Activated B cell treated with CpG ODN at 0.5 μM for 24 hours (primary cell): ENCODE data around the gene SYCP1. TPM values are rescaled to one million over a fixed set of nuclear protein-coding genes. Genes with fewer than 3 reads are reported as not detected.
A peak's percentile ranks its signal among the peaks of the same experiment; 100 is the strongest.
"Not testable (repeated sequence)": the region's sequence is repeated elsewhere in the genome, so short reads cannot be mapped to it uniquely, and the experiment has no call there.

Experiments
- ATAC-seq: fragments of 200-7000 bp; cut with Tn5 transposase; one replicate; pipeline ENCODE4 v1.10.0; 2021; ENCODE audit warnings: low read depth, mild to moderate bottlenecking, moderate library complexity
- CTCF ChIA-PET: fragments of 350-600 bp; sonication (Branson Sonifier 250); formaldehyde crosslinking; loops from one replicate; lab custom pipeline; 2021; ENCODE audit warnings: antibody characterized with exemption; lab: Charles Lee
- POLR2A ChIA-PET: fragments of 350-600 bp; sonication (Branson Sonifier 250); formaldehyde crosslinking; loops from one replicate; lab custom pipeline; 2021; ENCODE audit warnings: antibody characterized with exemption; lab: Charles Lee
- DNase-seq: peaks from one replicate; pipeline ENCODE4 v3.0.0; 2022
- H3K27ac Mint-ChIP-seq: one replicate; pipeline ENCODE4 v1.8.0; 2020; ENCODE audit warnings: mixed read lengths
- H3K27me3 Mint-ChIP-seq: one replicate; pipeline ENCODE4 v1.8.0; 2021; ENCODE audit warnings: mixed read lengths
- H3K36me3 Mint-ChIP-seq: one replicate; pipeline ENCODE4 v1.8.0; 2021; ENCODE audit warnings: low read depth, mixed read lengths
- H3K4me1 Mint-ChIP-seq: one replicate; pipeline ENCODE4 v1.8.0; 2021; ENCODE audit warnings: mixed read lengths
- H3K4me3 Mint-ChIP-seq: one replicate; pipeline ENCODE4 v1.8.0; 2020; ENCODE audit warnings: mild to moderate bottlenecking, mixed read lengths
- H3K9me3 Mint-ChIP-seq: one replicate; pipeline ENCODE4 v1.8.0; 2020; ENCODE audit warnings: mixed read lengths
- CTCF ChIP-seq: fragments of 200-600 bp; IDR thresholded peaks from one replicate; pipeline ENCODE4 v1.8.0; 2022; ENCODE audit warnings: antibody characterized with exemption, mild to moderate bottlenecking
- intact Hi-C: fragments of 100-400 bp; cut with micrococcal nuclease; formaldehyde crosslinking; loops from one replicate; pipeline ENCODE4 v1.15.1; 2024
- total RNA-seq: library from RNA; stranded (reverse); gene quantifications from 2 replicates; pipeline ENCODE4 v1.2.3, GENCODE V29; 2022

The SYCP1 gene
- total RNA-seq = not detected in 2 replicates

- Mint-ChIP-seq H3K27me3 (peaks cover 19% of the 10 kb centered on the region), H3K4me3 (peak within 1 kb of the TSS; percentile 25), H3K27ac (no peak within 1 kb of the TSS), H3K4me1 (peaks cover 6% of the 10 kb centered on the region), H3K36me3 (no peaks in the 10 kb centered on the region), H3K9me3 (no peaks in the 10 kb centered on the region)
- ATAC-seq = no peak
- intact Hi-C loops = no loop called here
- POLR2A ChIA-PET = no interaction called here
- no peak for DNase-seq
- CTCF ChIA-PET = no interaction called here
- no peak for TF ChIP-seq CTCF
Measured at GRCh38 chr1:114854693-114855320, at the start of gene SYCP1. Gene SYCP1, plus strand, starts transcription at chr1:114854863. Its CDS starts 602 bp downstream, at chr1:114855465.

GRCh38 chr1:114819869-114820268, 34.8 kb upstream of the SYCP1 start:
- DNase-seq (no peak), ATAC-seq (no peak)
- Mint-ChIP-seq H3K27me3 (peaks cover 4% of the 10 kb centered on the region), H3K9me3 (peaks cover 24% of the 10 kb centered on the region), H3K36me3 (peaks cover 3% of the 10 kb centered on the region), H3K27ac (no peak overlapping the region), H3K4me1 (no peaks in the 10 kb centered on the region), H3K4me3 (no peak overlapping the region)
- ChIA-PET CTCF (no interaction called here), POLR2A (no interaction called here)
- intact Hi-C loops = no loop called here
- no peak for TF ChIP-seq CTCF

- POLR2A ChIA-PET = no interaction called here
- CTCF ChIA-PET = no interaction called here
- intact Hi-C loops = no loop called here
Measured at GRCh38 chr1:114820392-114820791, 34.3 kb upstream of the SYCP1 start.

GRCh38 chr1:114821978-114822377, 32.7 kb upstream of the SYCP1 start:
- no peak for TF ChIP-seq CTCF
- intact Hi-C loops = no loop called here
- no peak overlapping the region for H3K27ac Mint-ChIP-seq
- peaks cover 3% of the 10 kb centered on the region for H3K36me3 Mint-ChIP-seq
- no peak for ATAC-seq
- DNase-seq = no peak
- POLR2A ChIA-PET = no interaction called here
- H3K9me3 Mint-ChIP-seq = peaks cover 34% of the 10 kb centered on the region
- H3K27me3 Mint-ChIP-seq = peaks cover 4% of the 10 kb centered on the region
- CTCF ChIA-PET = no interaction called here
- no peaks in the 10 kb centered on the region for H3K4me1 Mint-ChIP-seq
- no peak overlapping the region for H3K4me3 Mint-ChIP-seq

More at GRCh38 chr1:114820392-114820791, 34.3 kb upstream of the SYCP1 start:
- DNase-seq = no peak
- Mint-ChIP-seq H3K9me3 (peaks cover 27% of the 10 kb centered on the region), H3K27ac (no peak overlapping the region), H3K4me3 (no peak overlapping the region), H3K4me1 (no peaks in the 10 kb centered on the region), H3K27me3 (peaks cover 4% of the 10 kb centered on the region), H3K36me3 (peaks cover 3% of the 10 kb centered on the region)
- TF ChIP-seq CTCF = no peak
- ATAC-seq = no peak

GRCh38 chr1:114828251-114828650, 26.4 kb upstream of the SYCP1 start:
- intact Hi-C loops = no loop called here
- no peak overlapping the region for H3K27ac Mint-ChIP-seq
- no peak for TF ChIP-seq CTCF
- no peaks in the 10 kb centered on the region for H3K36me3 Mint-ChIP-seq
- H3K4me1 Mint-ChIP-seq = no peaks in the 10 kb centered on the region
- ATAC-seq (no peak), DNase-seq (no peak)
- ChIA-PET CTCF (no interaction called here), POLR2A (no interaction called here)
- no peak overlapping the region for H3K4me3 Mint-ChIP-seq
- peaks cover 5% of the 10 kb centered on the region for H3K27me3 Mint-ChIP-seq
- H3K9me3 Mint-ChIP-seq = peaks cover 20% of the 10 kb centered on the region

- H3K9me3 Mint-ChIP-seq, POLR2A ChIA-PET, H3K36me3 Mint-ChIP-seq, H3K27ac Mint-ChIP-seq, intact Hi-C loops, CTCF ChIA-PET, H3K4me1 Mint-ChIP-seq, H3K27me3 Mint-ChIP-seq, DNase-seq, ATAC-seq, H3K4me3 Mint-ChIP-seq: not testable (repeated sequence)
Measured at GRCh38 chr1:114830075-114830474, 24.6 kb upstream of the SYCP1 start.
